ENCODE results near the gene SOAT1.

The SOAT1 gene

GRCh38 chr1:179380299-179380698 lies 86.7 kb downstream of the SOAT1 start:
- Histone ChIP-seq H3K4me3 (ENCODE audit: low read length in 2 of 2) (no peak overlapping the region), H3K9ac (ENCODE audit: low read depth, low read length, poor library complexity) (no peak overlapping the region), H3K27me3 (ENCODE audit: control insufficient read depth in 3 of 3, insufficient read depth in 3 of 3, low read depth in 1 of 3, low read length in 3 of 3) (no peaks in the 10 kb centered on the region)

GRCh38 chr1:179384027-179384426 lies 90.4 kb downstream of the SOAT1 start:
- no peak overlapping the region for H3K23ac ChIP-seq (ENCODE audit: low read depth, low read length, poor library complexity)
- no peak overlapping the region for H3K4me2 ChIP-seq (ENCODE audit: insufficient read depth, low read length, poor library complexity, severe bottlenecking)
- H2BK12ac ChIP-seq (ENCODE audit: low read length), result no peak overlapping the region
- DNase-seq (ENCODE audit: low spot score), result no peak
- no peak overlapping the region for H3K18ac ChIP-seq (ENCODE audit: low read length)
- no peak overlapping the region for H3K4me3 ChIP-seq (ENCODE audit: low read length in 2 of 2)
- no peak overlapping the region for H3K27ac ChIP-seq (replicated peaks; ENCODE audit: low read length)
- H3K4ac ChIP-seq (ENCODE audit: low read length), result no peak overlapping the region
- no peak overlapping the region for H4K8ac ChIP-seq (ENCODE audit: low read depth, low read length)
- H4K91ac ChIP-seq (ENCODE audit: low read depth, low read length, poor library complexity), result no peak overlapping the region
- no peak overlapping the region for H3K14ac ChIP-seq (ENCODE audit: low read length)
- WGBS, 2 donors (ENCODE audit: extremely low coverage in 2 of 2, insufficient read length in 2 of 2, insufficient replicate concordance in 1 of 2), result no CpG with 5 or more reads among the region's 1 CpG
- H3K79me1 ChIP-seq (ENCODE audit: low read depth, low read length), result no peaks in the 10 kb centered on the region
- no peak overlapping the region for H2BK15ac ChIP-seq (ENCODE audit: low read length)
- H3K9ac ChIP-seq (ENCODE audit: low read depth, low read length, poor library complexity), result no peak overlapping the region
- H2AK5ac ChIP-seq (ENCODE audit: low read depth, low read length), result no peak overlapping the region
- no peak overlapping the region for H2BK5ac ChIP-seq (ENCODE audit: low read length)
- no peak overlapping the region for H2BK120ac ChIP-seq (ENCODE audit: low read depth, low read length)
- H3K27me3 ChIP-seq (ENCODE audit: control insufficient read depth in 3 of 3, insufficient read depth in 3 of 3, low read depth in 1 of 3, low read length in 3 of 3), result no peaks in the 10 kb centered on the region
- H3K9me3 ChIP-seq (replicated peaks in 1 of 2; ENCODE audit: control insufficient read depth in 2 of 2, insufficient read depth in 1 of 2, low read depth in 1 of 2, low read length in 2 of 2), result no peaks in the 10 kb centered on the region
- H3K36me3 ChIP-seq (replicated peaks in 1 of 2; ENCODE audit: control insufficient read depth in 2 of 2, insufficient read depth in 2 of 2, low read length in 2 of 2), result no peaks in the 10 kb centered on the region
- H3K4me1 ChIP-seq (ENCODE audit: control insufficient read depth in 2 of 2, insufficient read depth in 1 of 2, low read depth in 1 of 2, low read length in 2 of 2), result no peaks in the 10 kb centered on the region
- no peak overlapping the region for H2AFZ ChIP-seq (ENCODE audit: low read length)

More at GRCh38 chr1:179380299-179380698, 86.7 kb downstream of the SOAT1 start:
- Histone ChIP-seq H2BK12ac (ENCODE audit: low read length) (no peak overlapping the region), H2BK120ac (ENCODE audit: low read depth, low read length) (no peak overlapping the region), H3K18ac (ENCODE audit: low read length) (no peak overlapping the region), H3K4ac (ENCODE audit: low read length) (no peak overlapping the region), H3K4me1 (ENCODE audit: control insufficient read depth in 2 of 2, insufficient read depth in 1 of 2, low read depth in 1 of 2, low read length in 2 of 2) (no peaks in the 10 kb centered on the region), H3K14ac (ENCODE audit: low read length) (no peak overlapping the region), H3K27ac (replicated peaks; ENCODE audit: low read length) (no peak overlapping the region), H3K9me3 (replicated peaks in 1 of 2; ENCODE audit: control insufficient read depth in 2 of 2, insufficient read depth in 1 of 2, low read depth in 1 of 2, low read length in 2 of 2) (no peaks in the 10 kb centered on the region), H4K8ac (ENCODE audit: low read depth, low read length) (no peak overlapping the region), H2BK15ac (ENCODE audit: low read length) (no peak overlapping the region), H2AFZ (ENCODE audit: low read length) (no peak overlapping the region), H3K23ac (ENCODE audit: low read depth, low read length, poor library complexity) (no peak overlapping the region), H2BK5ac (ENCODE audit: low read length) (no peak overlapping the region), H2AK5ac (ENCODE audit: low read depth, low read length) (no peak overlapping the region), H4K91ac (ENCODE audit: low read depth, low read length, poor library complexity) (no peak overlapping the region), H3K36me3 (replicated peaks in 1 of 2; ENCODE audit: control insufficient read depth in 2 of 2, insufficient read depth in 2 of 2, low read length in 2 of 2) (no peaks in the 10 kb centered on the region), H3K79me1 (ENCODE audit: low read depth, low read length) (no peaks in the 10 kb centered on the region), H3K4me2 (ENCODE audit: insufficient read depth, low read length, poor library complexity, severe bottlenecking) (no peak overlapping the region)
- no peak for DNase-seq (ENCODE audit: low spot score)

GRCh38 chr1:179385510-179385909 lies 91.9 kb downstream of the SOAT1 start:
- no peak overlapping the region for H2BK15ac ChIP-seq (ENCODE audit: low read length)
- no peaks in the 10 kb centered on the region for H3K9me3 ChIP-seq (replicated peaks in 1 of 2; ENCODE audit: control insufficient read depth in 2 of 2, insufficient read depth in 1 of 2, low read depth in 1 of 2, low read length in 2 of 2)
- no peak overlapping the region for H3K9ac ChIP-seq (ENCODE audit: low read depth, low read length, poor library complexity)
- DNase-seq (ENCODE audit: low spot score), result no peak
- H4K8ac ChIP-seq (ENCODE audit: low read depth, low read length), result no peak overlapping the region
- H3K4ac ChIP-seq (ENCODE audit: low read length), result no peak overlapping the region
- no CpG with 5 or more reads among the region's 1 CpG for WGBS, 2 donors (ENCODE audit: extremely low coverage in 2 of 2, insufficient read length in 2 of 2, insufficient replicate concordance in 1 of 2)
- no peak overlapping the region for H3K14ac ChIP-seq (ENCODE audit: low read length)
- no peak overlapping the region for H2BK120ac ChIP-seq (ENCODE audit: low read depth, low read length)
- H3K79me1 ChIP-seq (ENCODE audit: low read depth, low read length), result no peaks in the 10 kb centered on the region
- H3K23ac ChIP-seq (ENCODE audit: low read depth, low read length, poor library complexity), result no peak overlapping the region
- H3K27me3 ChIP-seq (ENCODE audit: control insufficient read depth in 3 of 3, insufficient read depth in 3 of 3, low read depth in 1 of 3, low read length in 3 of 3), result no peaks in the 10 kb centered on the region
- no peak overlapping the region for H3K27ac ChIP-seq (replicated peaks; ENCODE audit: low read length)
- H4K91ac ChIP-seq (ENCODE audit: low read depth, low read length, poor library complexity), result no peak overlapping the region
- H3K36me3 ChIP-seq (replicated peaks in 1 of 2; ENCODE audit: control insufficient read depth in 2 of 2, insufficient read depth in 2 of 2, low read length in 2 of 2), result no peaks in the 10 kb centered on the region
- no peak overlapping the region for H3K4me2 ChIP-seq (ENCODE audit: insufficient read depth, low read length, poor library complexity, severe bottlenecking)
- no peaks in the 10 kb centered on the region for H3K4me1 ChIP-seq (ENCODE audit: control insufficient read depth in 2 of 2, insufficient read depth in 1 of 2, low read depth in 1 of 2, low read length in 2 of 2)
- no peak overlapping the region for H2BK5ac ChIP-seq (ENCODE audit: low read length)
- no peak overlapping the region for H3K18ac ChIP-seq (ENCODE audit: low read length)
- H2AK5ac ChIP-seq (ENCODE audit: low read depth, low read length), result no peak overlapping the region
- H3K4me3 ChIP-seq (ENCODE audit: low read length in 2 of 2), result no peak overlapping the region
- H2AFZ ChIP-seq (ENCODE audit: low read length), result no peak overlapping the region
- no peak overlapping the region for H2BK12ac ChIP-seq (ENCODE audit: low read length)

- Histone ChIP-seq H3K14ac (ENCODE audit: low read length) (no peak overlapping the region), H2BK5ac (ENCODE audit: low read length) (no peak overlapping the region), H2AFZ (ENCODE audit: low read length) (no peak overlapping the region), H2BK12ac (ENCODE audit: low read length) (no peak overlapping the region), H2BK120ac (ENCODE audit: low read depth, low read length) (no peak overlapping the region), H3K18ac (ENCODE audit: low read length) (no peak overlapping the region), H3K79me1 (ENCODE audit: low read depth, low read length) (no peaks in the 10 kb centered on the region), H3K23ac (ENCODE audit: low read depth, low read length, poor library complexity) (no peak overlapping the region), H3K36me3 (replicated peaks in 1 of 2; ENCODE audit: control insufficient read depth in 2 of 2, insufficient read depth in 2 of 2, low read length in 2 of 2) (peaks cover 0 to under 1% of the 10 kb centered on the region in 2 donors), H3K27me3 (ENCODE audit: control insufficient read depth in 3 of 3, insufficient read depth in 3 of 3, low read depth in 1 of 3, low read length in 3 of 3) (no peaks in the 10 kb centered on the region), H2AK5ac (ENCODE audit: low read depth, low read length) (no peak overlapping the region), H3K4me1 (ENCODE audit: control insufficient read depth in 2 of 2, insufficient read depth in 1 of 2, low read depth in 1 of 2, low read length in 2 of 2) (no peaks in the 10 kb centered on the region), H4K91ac (ENCODE audit: low read depth, low read length, poor library complexity) (no peak overlapping the region), H2BK15ac (ENCODE audit: low read length) (no peak overlapping the region), H3K27ac (replicated peaks; ENCODE audit: low read length) (no peak overlapping the region), H3K9me3 (replicated peaks in 1 of 2; ENCODE audit: control insufficient read depth in 2 of 2, insufficient read depth in 1 of 2, low read depth in 1 of 2, low read length in 2 of 2) (peaks cover 0 to 2% of the 10 kb centered on the region in 2 donors), H3K4ac (ENCODE audit: low read length) (no peak overlapping the region), H3K4me3 (ENCODE audit: low read length in 2 of 2) (no peak overlapping the region), H3K4me2 (ENCODE audit: insufficient read depth, low read length, poor library complexity, severe bottlenecking) (no peak overlapping the region), H3K9ac (ENCODE audit: low read depth, low read length, poor library complexity) (no peak overlapping the region), H4K8ac (ENCODE audit: low read depth, low read length) (no peak overlapping the region)
- WGBS, 2 donors (ENCODE audit: extremely low coverage in 2 of 2, insufficient read length in 2 of 2, insufficient replicate concordance in 1 of 2), result no CpG with 5 or more reads among the region's 3 CpGs
- no peak for DNase-seq (ENCODE audit: low spot score)
Measured at GRCh38 chr1:179393721-179394120, 100.1 kb downstream of the SOAT1 start.

All from neuronal stem cell (in vitro differentiated cells).